ENCODE data around the gene GTF3A.
A peak's percentile ranks its signal among the peaks of the same experiment; 100 is the strongest.

The GTF3A gene

GRCh38 chr13:27405546-27406134 lies 18.8 kb upstream of the GTF3A start:
- DNase-seq = no peak

GRCh38 chr13:27406178-27406939 lies 18.1 kb upstream of the GTF3A start:
- DNase-seq = no peak

GRCh38 chr13:27408074-27408473 lies 16.3 kb upstream of the GTF3A start:
- DNase-seq = no peak

GRCh38 chr13:27409013-27409412 lies 15.4 kb upstream of the GTF3A start:
- no peak for DNase-seq

- DNase-seq = no peak
These were observed 13.1 kb upstream of the GTF3A start for GRCh38 chr13:27411341-27411740.

- DNase-seq = no peak
These were observed 9.3 kb upstream of the GTF3A start for GRCh38 chr13:27415116-27415515.

- no peak for DNase-seq
These were observed 5.1 kb upstream of the GTF3A start for GRCh38 chr13:27419328-27419727.

GRCh38 chr13:27421101-27421871 lies 3.1 kb upstream of the GTF3A start:
- no peak for DNase-seq

GRCh38 chr13:27423333-27423732 lies 1.1 kb upstream of the GTF3A start:
- DNase-seq = no peak

- no peak for DNase-seq
These were observed 919 bp downstream of the GTF3A start for GRCh38 chr13:27425158-27425917.

- peak; percentile 65 for DNase-seq
These were observed 1.7 kb downstream of the GTF3A start for GRCh38 chr13:27425918-27426630.

- DNase-seq = no peak
These were observed 3.2 kb downstream of the GTF3A start for GRCh38 chr13:27427641-27428040.

GRCh38 chr13:27428160-27428559 lies 3.7 kb downstream of the GTF3A start:
- DNase-seq = no peak

- DNase-seq = no peak
These were observed 7.8 kb downstream of the GTF3A start for GRCh38 chr13:27432180-27432579.

- DNase-seq = no peak
These were observed 8.3 kb downstream of the GTF3A start for GRCh38 chr13:27432611-27433210.

GRCh38 chr13:27437126-27437525 lies 12.7 kb downstream of the GTF3A start:
- DNase-seq = no peak

- DNase-seq = no peak
These were observed 16.0 kb downstream of the GTF3A start for GRCh38 chr13:27440408-27440807.

- no peak for DNase-seq
These were observed 17.7 kb downstream of the GTF3A start for GRCh38 chr13:27442071-27442647.

GRCh38 chr13:27442797-27443196 lies 18.4 kb downstream of the GTF3A start:
- no peak for DNase-seq

GRCh38 chr13:27446986-27447583 lies 22.7 kb downstream of the GTF3A start:
- no peak for DNase-seq

- DNase-seq = no peak
These were observed 23.9 kb downstream of the GTF3A start for GRCh38 chr13:27448308-27448707.

Measured in 8988T (cell line).